ENCODE data around the gene HDAC11.

Gene HDAC11

DNA sequence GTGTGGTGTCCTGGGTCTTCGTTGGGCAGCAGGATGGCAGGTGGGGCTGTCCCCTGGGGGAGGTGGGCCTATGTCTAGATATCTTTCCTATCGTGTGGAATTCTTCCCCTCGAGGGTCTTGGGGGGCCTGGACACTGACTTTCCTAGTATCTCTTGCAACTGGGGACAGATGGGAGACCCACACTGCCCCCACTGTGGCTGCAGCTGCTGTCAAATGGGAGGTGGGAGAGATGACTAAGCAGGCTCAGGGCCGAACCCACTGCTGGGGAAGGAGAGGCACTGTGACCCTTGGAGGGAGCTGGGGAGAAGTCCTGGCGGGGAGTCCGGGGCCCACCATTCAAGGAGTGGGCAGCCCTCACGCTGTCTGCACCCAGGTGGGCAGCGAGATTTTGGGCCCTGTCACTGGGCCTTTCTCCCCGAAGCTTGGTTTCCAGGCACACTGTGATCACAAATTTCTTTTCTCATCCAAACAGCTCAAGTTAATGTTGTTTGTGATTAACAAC, 65.9 kb downstream of the HDAC11 start:
- no peak for DNase-seq

DNA sequence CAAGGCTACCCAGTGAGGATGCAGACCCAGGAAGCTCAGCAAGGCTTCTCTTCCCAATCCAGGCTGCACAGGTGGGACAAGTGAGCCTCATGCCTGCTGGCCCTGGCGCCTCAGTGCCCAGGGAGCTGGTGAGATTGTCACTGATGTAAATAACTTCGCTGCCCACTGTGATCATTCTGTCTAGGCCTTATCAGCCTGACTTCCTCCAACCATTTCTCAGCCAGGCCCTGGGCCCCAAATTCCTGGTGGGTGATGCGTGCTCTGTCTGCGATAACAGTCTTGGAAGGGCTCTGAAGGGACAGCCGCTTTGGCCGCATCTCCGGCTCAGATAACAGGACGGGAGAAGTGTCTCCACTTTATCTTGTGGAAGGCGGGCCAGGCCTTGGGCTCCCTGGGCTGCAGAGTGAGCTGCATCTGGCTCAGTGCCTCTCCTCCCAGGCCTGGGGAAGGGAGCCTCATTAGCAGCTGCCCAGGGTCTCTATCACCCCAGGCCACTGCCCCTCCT, 66.6 kb downstream of the HDAC11 start:
- no peak for DNase-seq

DNA sequence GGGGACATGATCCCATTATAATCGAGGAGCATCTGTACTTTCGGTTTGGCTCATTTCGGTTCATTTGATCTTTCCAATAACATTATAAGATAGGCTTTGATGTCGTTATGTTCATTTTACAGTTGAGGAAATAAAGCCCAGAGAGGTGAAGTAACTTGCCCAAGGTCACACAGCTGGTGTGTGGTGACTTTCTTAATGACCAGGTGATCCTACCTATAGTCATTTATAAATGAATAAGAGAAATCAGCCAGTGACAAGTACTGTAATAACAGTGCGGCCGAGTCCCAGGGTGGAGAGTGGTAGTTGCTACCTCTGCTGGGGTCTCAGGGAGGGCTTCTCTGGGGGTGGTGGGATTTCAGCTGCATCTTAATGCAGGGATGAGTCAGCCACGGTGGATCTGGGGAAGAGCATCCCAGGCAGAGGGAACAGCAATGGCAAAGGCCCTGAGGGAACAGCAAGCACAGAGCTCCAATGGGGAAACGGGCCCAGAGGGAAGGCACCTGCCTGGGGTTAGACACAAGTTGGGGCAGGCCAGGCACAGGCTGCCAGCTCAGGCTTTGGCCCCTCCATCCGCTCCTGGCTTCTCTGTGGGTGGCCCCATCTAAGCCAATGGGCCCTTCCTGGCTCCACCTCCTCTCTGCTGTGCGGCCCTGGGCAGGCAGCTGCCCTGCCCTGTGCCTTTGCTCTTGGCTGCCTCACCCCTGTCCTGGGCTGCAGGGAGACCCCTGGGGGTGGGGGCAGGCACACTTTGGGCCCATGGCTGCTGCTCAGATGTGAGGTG, 67.7 kb downstream of the HDAC11 start:
- no peak for DNase-seq

DNA sequence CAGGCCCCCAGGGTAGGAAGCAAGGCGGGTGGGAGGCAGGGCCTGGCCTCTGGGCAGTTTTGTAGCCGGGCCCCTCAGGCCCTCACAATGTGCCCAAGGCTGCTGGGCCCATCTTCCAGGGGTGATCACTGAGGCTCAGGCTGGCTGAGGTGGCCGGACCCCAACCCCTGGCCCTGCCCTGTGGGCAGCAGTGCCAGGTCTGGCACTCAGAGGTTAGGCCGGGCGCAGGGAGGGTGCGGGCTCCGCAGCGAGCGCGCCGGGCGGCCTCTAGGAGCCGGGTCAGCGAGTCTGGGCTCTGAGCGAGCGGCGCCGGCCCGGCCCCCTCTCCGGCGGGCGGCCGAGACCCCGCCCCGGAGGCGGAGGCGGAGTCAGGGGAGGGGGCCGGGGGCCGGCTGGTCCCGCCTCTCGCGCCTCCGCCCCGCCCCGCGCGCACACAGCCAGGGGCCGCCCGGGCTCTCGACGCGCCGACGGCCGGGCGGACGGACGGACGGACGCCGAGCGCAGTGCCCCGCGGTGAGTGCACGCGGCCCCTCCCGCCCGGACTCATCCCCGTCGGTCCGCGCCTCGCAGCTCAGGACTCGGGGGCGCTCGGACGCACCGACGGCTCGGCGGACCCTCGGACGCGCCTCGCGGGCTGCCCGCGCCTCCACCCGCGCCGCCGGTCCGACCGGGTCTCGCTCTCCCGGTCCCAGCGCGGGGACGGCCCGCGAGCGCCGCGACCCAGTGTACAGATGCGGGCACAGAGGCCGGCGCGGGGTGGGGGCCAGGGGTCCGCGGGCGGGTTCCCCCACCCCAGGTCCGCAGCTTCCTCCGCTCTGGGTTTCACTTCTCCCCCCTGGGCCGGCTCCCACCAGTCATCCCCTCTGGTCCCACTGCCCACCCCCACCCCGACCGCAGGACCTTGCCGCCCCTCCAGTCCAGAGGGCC, 68.9 kb downstream of the HDAC11 start, which contains the start of gene FBLN2:
Gene FBLN2, plus strand, starts transcription at position 430 of the 927 bp plus-strand sequence. CDS start 21,231 bp downstream, outside the sequence.
- DNase-seq: peak; percentile 26

DNA sequence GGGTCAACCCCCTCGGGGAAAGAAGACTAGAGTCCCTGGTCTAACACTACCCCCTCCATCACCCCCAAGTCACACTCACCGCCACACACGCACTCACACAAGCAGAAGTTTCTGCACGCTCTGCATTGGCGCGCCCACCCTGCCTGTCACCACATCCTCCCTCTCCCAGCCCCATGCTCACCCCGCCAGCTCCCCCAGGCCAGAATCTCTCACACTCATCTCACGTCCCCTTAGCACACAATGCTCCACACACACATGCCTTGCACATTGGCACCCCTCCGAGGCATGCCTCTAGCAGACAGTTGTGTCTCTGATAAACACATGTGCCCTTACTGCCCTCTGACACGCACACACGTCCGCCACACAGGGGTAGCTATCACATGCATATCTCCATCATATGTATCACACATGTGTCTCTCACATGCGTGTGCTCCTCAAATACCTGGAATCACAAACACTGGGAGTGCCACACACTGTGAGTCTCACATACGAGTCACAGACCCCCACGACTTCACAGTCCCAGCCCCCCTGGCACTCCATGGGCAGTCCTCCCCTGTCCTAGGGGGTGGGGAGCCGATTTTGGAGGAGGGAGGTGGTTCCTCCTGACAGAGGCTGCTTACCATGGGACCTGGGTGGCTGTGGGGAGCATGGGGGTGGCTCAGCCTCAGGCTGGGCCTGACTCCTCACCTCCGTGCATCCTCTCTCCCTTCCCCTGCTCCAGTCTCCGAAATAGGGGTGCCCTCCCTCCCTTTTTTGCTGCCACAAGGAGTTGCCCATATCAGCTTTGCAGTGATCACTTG, 69.7 kb downstream of the HDAC11 start:
- DNase-seq: no peak

DNA sequence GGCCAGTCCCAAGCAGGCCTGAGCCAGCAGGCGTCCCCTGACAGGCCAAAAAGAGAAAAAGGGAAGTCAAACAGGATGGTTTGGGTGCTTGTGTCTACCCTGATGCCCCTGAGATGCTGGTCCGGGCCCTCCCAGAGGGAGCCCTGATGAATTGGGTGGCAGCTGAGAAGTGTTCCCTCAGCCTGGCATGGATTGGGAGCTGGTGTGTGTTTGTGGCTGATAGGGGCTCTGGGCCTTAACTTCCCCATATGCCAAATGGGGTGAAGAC, 70.3 kb downstream of the HDAC11 start:
- DNase-seq: no peak

DNA sequence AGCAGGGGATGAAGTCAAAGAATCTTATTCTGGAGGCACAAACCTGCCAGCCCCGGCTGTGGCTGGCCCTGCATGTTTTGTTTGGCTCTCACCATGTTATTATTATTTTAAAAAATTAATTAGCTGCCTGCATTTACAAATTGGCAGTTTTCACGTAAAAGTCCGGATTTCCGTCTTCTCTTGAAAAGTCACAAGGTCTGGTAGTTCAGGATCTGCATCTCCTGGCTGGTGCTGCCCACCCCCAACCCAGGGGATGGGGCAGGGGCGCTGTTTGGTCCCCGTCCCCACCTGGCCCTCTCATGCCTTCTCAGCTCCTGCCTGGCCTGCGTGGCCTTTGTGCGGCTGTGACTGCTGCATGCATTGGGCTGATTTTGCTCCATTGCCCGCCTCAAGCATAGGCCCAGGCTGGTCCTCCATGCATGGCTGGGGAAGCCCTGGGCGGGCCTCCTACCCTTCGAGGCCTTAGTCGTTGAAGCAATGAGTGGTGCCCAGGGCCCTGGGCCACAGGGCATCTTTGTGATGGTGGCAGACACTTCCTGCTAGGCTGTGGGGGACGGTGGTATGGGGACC, 70.8 kb downstream of the HDAC11 start:
- no peak for DNase-seq

DNA sequence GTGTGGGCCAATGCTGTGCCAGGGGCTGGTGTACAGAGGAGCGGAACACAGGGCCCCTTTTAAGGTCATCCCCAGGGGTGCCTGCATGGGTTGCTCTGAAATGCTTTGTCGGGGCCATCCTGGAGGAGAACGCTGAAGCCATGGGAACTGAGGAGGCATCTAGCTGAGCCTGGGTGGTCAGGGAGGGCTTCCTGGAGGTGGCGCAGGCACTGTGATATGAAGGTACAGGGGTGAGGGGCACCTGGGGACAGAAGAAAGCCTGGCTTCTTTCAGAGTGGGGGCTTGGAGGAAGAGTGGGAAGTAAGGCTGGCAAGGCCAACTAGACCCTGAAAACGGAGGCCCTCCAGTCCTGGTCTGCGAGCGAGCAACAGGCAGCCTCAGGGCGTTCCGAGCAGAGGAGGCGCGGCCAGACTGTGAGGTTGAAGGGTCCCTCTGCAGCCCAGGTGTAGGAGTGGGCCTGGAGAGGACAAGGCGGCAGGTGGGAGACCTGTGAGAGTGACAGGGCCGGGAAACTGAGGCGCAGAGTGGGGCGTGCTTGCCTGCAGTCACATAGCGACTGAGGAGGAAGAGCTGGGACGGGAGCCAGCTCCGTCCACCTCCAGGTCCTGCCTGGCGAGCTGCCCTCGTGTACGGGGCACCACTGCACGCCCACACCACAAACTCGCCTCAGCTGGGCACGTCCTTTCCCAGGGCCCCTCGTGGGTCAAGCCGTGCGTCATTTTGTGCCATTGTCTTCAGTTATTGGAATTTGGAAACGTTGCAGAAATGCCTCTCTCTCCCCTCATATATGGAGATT, 72.9 kb downstream of the HDAC11 start:
- no peak for DNase-seq

DNA sequence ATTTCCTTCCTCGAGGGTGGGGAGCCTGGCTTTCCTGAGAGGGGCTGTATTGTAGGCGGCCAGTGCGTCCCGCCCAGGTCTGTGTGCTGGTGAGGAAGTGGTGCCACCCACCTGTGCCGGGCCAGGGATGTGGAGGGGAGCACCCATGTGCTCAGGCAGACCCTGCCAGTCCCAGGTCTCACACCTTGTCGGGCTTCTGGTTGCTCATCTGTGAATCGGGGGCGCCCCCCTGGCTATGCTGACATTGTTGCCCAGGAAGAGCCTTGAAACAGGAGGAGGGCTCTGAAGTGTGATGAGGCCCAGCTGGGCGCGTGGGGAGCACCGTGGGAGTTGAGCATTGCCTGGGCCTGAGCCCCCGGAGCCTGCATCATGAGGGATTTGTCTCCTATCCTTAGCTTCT, 73.6 kb downstream of the HDAC11 start:
- DNase-seq: no peak

DNA sequence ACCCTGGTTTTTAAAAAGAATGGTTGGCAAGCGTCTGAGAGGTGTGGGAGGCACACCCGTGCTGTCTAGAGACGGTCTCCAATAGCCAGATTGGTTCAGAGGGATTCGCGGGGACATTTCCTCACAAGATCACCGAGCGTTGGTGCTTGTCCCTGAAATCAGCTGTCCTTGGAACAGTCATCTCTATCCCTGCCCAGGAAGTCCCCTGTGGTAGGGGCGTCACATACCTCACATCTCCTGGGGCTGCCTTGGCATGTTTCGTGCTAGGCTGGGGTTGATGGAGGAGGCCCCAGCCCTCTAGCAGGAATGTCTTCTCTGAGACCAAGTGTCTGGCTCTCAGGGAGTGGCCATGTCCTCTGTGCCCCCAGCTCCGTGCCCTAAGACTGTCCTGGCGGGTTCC, 75.6 kb downstream of the HDAC11 start:
- no peak for DNase-seq
